NCI-H82 (cell line): ENCODE data around the gene COPS6.
A peak's percentile ranks its signal among the peaks of the same experiment; 100 is the strongest.

Source experiments
- DNase-seq: peaks from one replicate; lab custom pipeline; 2025; lab: John Stamatoyannopoulos, UW

Gene COPS6

GRCh38 chr7:100079024-100079560 is 9.7 kb upstream of the COPS6 start:
- no peak for DNase-seq

GRCh38 chr7:100080907-100081534 is 7.7 kb upstream of the COPS6 start:
- DNase-seq = peak; percentile 51

- peak; percentile 99 for DNase-seq
Observed at GRCh38 chr7:100081535-100082102, 7.2 kb upstream of the COPS6 start, which contains the start of gene ZNF3. ZNF3 (minus strand) TSS chr7:100081723; CDS start chr7:100077357, 4,366 bp downstream.

GRCh38 chr7:100082978-100083377 is 5.8 kb upstream of the COPS6 start:
- DNase-seq = no peak

GRCh38 chr7:100085515-100085914 is 3.3 kb upstream of the COPS6 start:
- no peak for DNase-seq

GRCh38 chr7:100087055-100087750 is 1.6 kb upstream of the COPS6 start:
- peak; percentile 88 for DNase-seq

GRCh38 chr7:100088095-100088620 is 611 bp upstream of the COPS6 start:
- DNase-seq = no peak

GRCh38 chr7:100089458-100090196 is 858 bp downstream of the COPS6 start:
- no peak for DNase-seq

GRCh38 chr7:100090527-100091410 is 2.0 kb downstream of the COPS6 start:
- DNase-seq = peak; percentile 83

GRCh38 chr7:100091411-100092181 is 2.8 kb downstream of the COPS6 start:
- peak; percentile 69 for DNase-seq

- DNase-seq = no peak
Observed at GRCh38 chr7:100093054-100093453, 4.3 kb downstream of the COPS6 start.

GRCh38 chr7:100093498-100093897 is 4.7 kb downstream of the COPS6 start:
- DNase-seq = no peak

- DNase-seq = no peak
Observed at GRCh38 chr7:100093925-100094486, 5.2 kb downstream of the COPS6 start.

- DNase-seq = no peak
Observed at GRCh38 chr7:100095289-100095688, 6.5 kb downstream of the COPS6 start.

- DNase-seq = no peak
Observed at GRCh38 chr7:100095704-100096103, 6.9 kb downstream of the COPS6 start.

- no peak for DNase-seq
Observed at GRCh38 chr7:100098913-100099312, 10.1 kb downstream of the COPS6 start.

- DNase-seq = no peak
Observed at GRCh38 chr7:100099452-100099851, 10.7 kb downstream of the COPS6 start.

GRCh38 chr7:100100420-100101015 is 11.7 kb downstream of the COPS6 start:
- DNase-seq = peak; percentile 93
